Measurements from ENCODE around the gene IFNAR1. TPM values are rescaled to one million over a fixed set of nuclear protein-coding genes. Genes with fewer than 3 reads are reported as not detected.

The IFNAR1 gene
- total RNA-seq, 2 donors from 2014 or later: 11.7 to 16.9 TPM

DNA sequence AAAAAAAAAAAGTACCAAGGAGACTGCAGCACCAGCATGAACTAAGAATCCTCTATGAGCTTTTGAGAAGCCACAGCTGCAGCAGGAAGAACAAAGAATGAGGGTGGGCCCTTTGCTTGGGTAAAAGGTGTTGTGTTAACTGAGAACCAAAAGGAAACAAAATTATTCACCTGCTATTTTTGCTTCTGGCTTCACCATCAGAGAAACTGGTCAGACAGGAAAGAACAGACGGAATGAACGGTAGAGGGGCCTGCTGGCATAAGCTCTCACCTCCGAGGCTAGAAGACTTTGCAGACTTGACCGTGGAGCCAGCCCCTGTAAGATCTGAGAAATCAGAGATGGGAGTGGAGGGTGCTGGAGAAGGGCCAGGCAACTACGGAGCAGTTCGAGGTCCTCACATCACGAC lies 31.0 kb upstream of the IFNAR1 start:
- no peaks in the 10 kb centered on the region for H3K36me3 ChIP-seq (ENCODE audit: control insufficient read depth, insufficient read depth, low read length)
- no peak overlapping the region for H3K4me3 ChIP-seq (ENCODE audit: low read length)
- H3K9me3 Mint-ChIP-seq: no peaks in the 10 kb centered on the region
- H3K27ac Mint-ChIP-seq: no peak overlapping the region
- DNase-seq: no peak
- no peaks in the 10 kb centered on the region for H3K4me1 Mint-ChIP-seq
- H3K4me3 Mint-ChIP-seq: no peak overlapping the region
- no peaks in the 10 kb centered on the region for H3K27me3 ChIP-seq (ENCODE audit: control insufficient read depth, insufficient read depth, low read length, poor library complexity, severe bottlenecking)
- no peaks in the 10 kb centered on the region for H3K9me3 ChIP-seq (ENCODE audit: control insufficient read depth, low read length)
- no peaks in the 10 kb centered on the region for H3K36me3 Mint-ChIP-seq (ENCODE audit: low read depth)
- TF ChIP-seq, protein P1, sequence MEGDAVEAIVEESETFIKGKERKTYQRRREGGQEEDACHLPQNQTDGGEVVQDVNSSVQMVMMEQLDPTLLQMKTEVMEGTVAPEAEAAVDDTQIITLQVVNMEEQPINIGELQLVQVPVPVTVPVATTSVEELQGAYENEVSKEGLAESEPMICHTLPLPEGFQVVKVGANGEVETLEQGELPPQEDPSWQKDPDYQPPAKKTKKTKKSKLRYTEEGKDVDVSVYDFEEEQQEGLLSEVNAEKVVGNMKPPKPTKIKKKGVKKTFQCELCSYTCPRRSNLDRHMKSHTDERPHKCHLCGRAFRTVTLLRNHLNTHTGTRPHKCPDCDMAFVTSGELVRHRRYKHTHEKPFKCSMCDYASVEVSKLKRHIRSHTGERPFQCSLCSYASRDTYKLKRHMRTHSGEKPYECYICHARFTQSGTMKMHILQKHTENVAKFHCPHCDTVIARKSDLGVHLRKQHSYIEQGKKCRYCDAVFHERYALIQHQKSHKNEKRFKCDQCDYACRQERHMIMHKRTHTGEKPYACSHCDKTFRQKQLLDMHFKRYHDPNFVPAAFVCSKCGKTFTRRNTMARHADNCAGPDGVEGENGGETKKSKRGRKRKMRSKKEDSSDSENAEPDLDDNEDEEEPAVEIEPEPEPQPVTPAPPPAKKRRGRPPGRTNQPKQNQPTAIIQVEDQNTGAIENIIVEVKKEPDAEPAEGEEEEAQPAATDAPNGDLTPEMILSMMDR (conservative IDR thresholded peaks at IDR 0.05): no peak
- no peak overlapping the region for H3K9ac ChIP-seq (ENCODE audit: extremely low read depth, low read length, poor library complexity, severe bottlenecking)
- WGBS, 2 experiments (ENCODE audit: insufficient coverage in 1 of 2, insufficient read length in 1 of 2): 81 to 87% methylated on average over 3 to 7 of the region's 7 CpGs
- H3K4me1 ChIP-seq (ENCODE audit: control insufficient read depth, insufficient read depth, low read length): no peaks in the 10 kb centered on the region
- no peaks in the 10 kb centered on the region for H3K27me3 Mint-ChIP-seq (ENCODE audit: insufficient read depth)
- no peak overlapping the region for H3K27ac ChIP-seq (ENCODE audit: low read depth, low read length)

DNA sequence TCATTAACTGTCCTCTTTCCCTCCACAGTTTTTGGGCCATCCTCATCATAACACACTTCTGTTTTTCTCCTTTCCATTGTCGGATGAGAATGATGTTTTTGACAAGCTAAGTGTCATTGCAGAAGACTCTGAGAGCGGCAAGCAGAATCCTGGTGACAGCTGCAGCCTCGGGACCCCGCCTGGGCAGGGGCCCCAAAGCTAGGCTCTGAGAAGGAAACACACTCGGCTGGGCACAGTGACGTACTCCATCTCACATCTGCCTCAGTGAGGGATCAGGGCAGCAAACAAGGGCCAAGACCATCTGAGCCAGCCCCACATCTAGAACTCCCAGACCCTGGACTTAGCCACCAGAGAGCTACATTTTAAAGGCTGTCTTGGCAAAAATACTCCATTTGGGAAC lies 28.6 kb upstream of the IFNAR1 start:
- Mint-ChIP-seq H3K4me1 (no peaks in the 10 kb centered on the region), H3K27me3 (ENCODE audit: insufficient read depth) (no peaks in the 10 kb centered on the region), H3K27ac (no peak overlapping the region), H3K36me3 (ENCODE audit: low read depth) (no peaks in the 10 kb centered on the region), H3K4me3 (no peak overlapping the region), H3K9me3 (no peaks in the 10 kb centered on the region)
- no peaks in the 10 kb centered on the region for H3K36me3 ChIP-seq (ENCODE audit: control insufficient read depth, insufficient read depth, low read length)
- H3K4me3 ChIP-seq (ENCODE audit: low read length): no peak overlapping the region
- no peaks in the 10 kb centered on the region for H3K4me1 ChIP-seq (ENCODE audit: control insufficient read depth, insufficient read depth, low read length)
- H3K27me3 ChIP-seq (ENCODE audit: control insufficient read depth, insufficient read depth, low read length, poor library complexity, severe bottlenecking): no peaks in the 10 kb centered on the region
- no peak overlapping the region for H3K9ac ChIP-seq (ENCODE audit: extremely low read depth, low read length, poor library complexity, severe bottlenecking)
- no peaks in the 10 kb centered on the region for H3K9me3 ChIP-seq (ENCODE audit: control insufficient read depth, low read length)
- no peak overlapping the region for H3K27ac ChIP-seq (ENCODE audit: low read depth, low read length)
- 80 to 98% methylated on average over 1 to 6 of the region's 6 CpGs for WGBS, 2 experiments (ENCODE audit: insufficient coverage in 1 of 2, insufficient read length in 1 of 2)
- TF ChIP-seq, protein P1 (conservative IDR thresholded peaks at IDR 0.05): no peak
- DNase-seq: no peak

DNA sequence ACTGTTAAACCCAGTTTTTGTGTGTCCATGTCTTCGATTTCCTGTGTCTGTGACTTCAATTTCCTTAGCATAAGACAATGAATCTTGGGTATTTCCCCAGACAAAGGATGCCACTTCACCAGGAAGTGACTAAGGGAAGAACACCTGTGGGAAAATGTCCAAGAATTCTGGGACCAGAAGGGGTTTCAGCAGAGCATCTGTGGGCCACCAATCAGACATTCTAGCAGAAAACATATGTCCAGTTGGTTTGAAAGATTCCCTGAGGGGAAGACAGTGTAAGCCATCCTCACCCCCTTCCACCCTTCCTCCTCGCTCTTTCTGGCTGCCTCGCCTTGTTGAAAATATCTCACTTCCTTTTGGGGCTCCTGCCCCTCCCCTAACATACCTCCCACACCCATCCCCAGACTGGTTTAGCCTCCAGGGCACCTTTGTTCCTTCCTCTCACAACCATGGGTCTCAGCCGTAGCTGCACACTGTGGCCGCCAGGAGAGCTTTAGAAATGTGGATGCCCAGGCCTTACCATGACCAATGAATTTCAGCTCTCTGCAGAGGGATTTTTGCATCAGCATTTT lies 25.5 kb upstream of the IFNAR1 start:
- WGBS, 2 experiments (ENCODE audit: insufficient coverage in 1 of 2, insufficient read length in 1 of 2): 65 to 85% methylated on average over 2 to 5 of the region's 5 CpGs
- H3K27me3 Mint-ChIP-seq (ENCODE audit: insufficient read depth): no peaks in the 10 kb centered on the region

More for the DNA sequence above, 25.5 kb upstream of the IFNAR1 start:
- TF ChIP-seq, protein P1 (conservative IDR thresholded peaks at IDR 0.05): peak; percentile 21
- Histone ChIP-seq H3K9me3 (ENCODE audit: control insufficient read depth, low read length) (no peaks in the 10 kb centered on the region), H3K9ac (ENCODE audit: extremely low read depth, low read length, poor library complexity, severe bottlenecking) (no peak overlapping the region), H3K27ac (ENCODE audit: low read depth, low read length) (peak overlapping the region; percentile 16), H3K4me3 (ENCODE audit: low read length) (no peak overlapping the region), H3K4me1 (ENCODE audit: control insufficient read depth, insufficient read depth, low read length) (no peaks in the 10 kb centered on the region), H3K36me3 (ENCODE audit: control insufficient read depth, insufficient read depth, low read length) (no peaks in the 10 kb centered on the region), H3K27me3 (ENCODE audit: control insufficient read depth, insufficient read depth, low read length, poor library complexity, severe bottlenecking) (no peaks in the 10 kb centered on the region)
- H3K4me1 Mint-ChIP-seq: no peaks in the 10 kb centered on the region
- no peak overlapping the region for H3K27ac Mint-ChIP-seq
- H3K9me3 Mint-ChIP-seq: no peaks in the 10 kb centered on the region
- no peaks in the 10 kb centered on the region for H3K36me3 Mint-ChIP-seq (ENCODE audit: low read depth)
- DNase-seq: no peak
- no peak overlapping the region for H3K4me3 Mint-ChIP-seq
